Measurements from ENCODE around the gene DFFB. TPM values are rescaled to one million over a fixed set of nuclear protein-coding genes. Genes with fewer than 3 reads are reported as not detected.
"Not testable (repeated sequence)": the region's sequence is repeated elsewhere in the genome, so short reads cannot be mapped to it uniquely, and the experiment has no call there.

DFFB gene
- total RNA-seq, 1 experiment from 2014 or later = 9.0 TPM

DNA sequence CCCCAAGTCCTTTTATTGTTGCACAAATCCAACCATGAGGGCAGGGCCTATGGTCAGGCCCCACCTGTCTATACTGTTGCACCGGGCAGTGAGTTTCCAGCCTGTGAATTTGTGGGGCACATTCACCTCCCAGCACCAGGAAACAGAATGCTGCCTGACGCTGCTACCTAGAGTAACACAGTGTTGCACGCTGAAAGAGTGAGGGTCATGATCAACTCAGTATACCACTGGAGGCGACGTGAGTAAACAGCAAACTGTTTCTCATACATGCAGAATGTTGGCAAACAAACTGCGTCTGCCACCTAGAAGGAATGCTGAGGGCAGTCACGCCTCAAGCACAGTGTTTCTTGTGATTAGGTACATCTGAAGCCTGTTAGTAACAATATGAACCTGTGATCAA is 47.6 kb upstream of the DFFB start:
- CTCF ChIA-PET = interaction anchor here (1.2 kb wide), 1 partner anchor 37 kb away, joined by 3 read pairs; no protein-coding TSS in a partner anchor
- H3K4me1 ChIP-seq (ENCODE audit: control insufficient read depth in 1 of 2, insufficient read depth in 2 of 2, low read length in 2 of 2) = peaks cover 7 to 10% of the 10 kb centered on the region in 2 experiments; a peak in 3 of 4 replicates
- H2AFZ ChIP-seq (ENCODE audit: low read depth, low read length, poor library complexity, severe bottlenecking) = no peak overlapping the region
- no peak overlapping the region for H3K9ac ChIP-seq (ENCODE audit: low read length)
- H3K9me3 ChIP-seq (ENCODE audit: control insufficient read depth in 1 of 2, insufficient read depth in 1 of 2, low read depth in 1 of 2, low read length in 2 of 2) = peaks cover 0 to 10% of the 10 kb centered on the region in 2 experiments; a peak in 2 of 4 replicates
- TF ChIP-seq EZH2phosphoT487 (IDR thresholded peaks at IDR 0.05; ENCODE audit: borderline replicate concordance) = no peak
- no peak for TF ChIP-seq JUND (IDR thresholded peaks at IDR 0.05)
- TF ChIP-seq ELF1 (IDR thresholded peaks at IDR 0.05; ENCODE audit: borderline replicate concordance, low read depth) = no peak
- no peaks in the 10 kb centered on the region for H3K27me3 ChIP-seq (ENCODE audit: insufficient read depth, low read length)
- H3K79me2 ChIP-seq (ENCODE audit: insufficient read depth, low read length) = no peaks in the 10 kb centered on the region
- no peaks in the 10 kb centered on the region for H3K36me3 ChIP-seq (ENCODE audit: control insufficient read depth in 1 of 2, insufficient read depth in 2 of 2, low read length in 2 of 2)
- H3K9me2 ChIP-seq (ENCODE audit: insufficient read depth) = no peaks in the 10 kb centered on the region
- BruUV-seq (replicated peaks) = no TSS peak
- H3K4me3 ChIP-seq (replicated peaks in 1 of 2; ENCODE audit: low read depth in 1 of 2, low read length in 2 of 2) = no peak overlapping the region
- POLR2A ChIA-PET = no interaction called here
- H3K4me2 ChIP-seq (ENCODE audit: low read length) = no peak overlapping the region
- H3K27ac ChIP-seq (ENCODE audit: low read depth, low read length) = no peak overlapping the region
- intact Hi-C loops (cut with micrococcal nuclease) = no loop called here
- DNase-seq (ENCODE audit: low read depth, low spot score) (no peak), ATAC-seq (no peak)
- RAD21 ChIA-PET (ENCODE audit: low non-redundant PET in 1 of 2, low total read pairs in 2 of 2, uncharacterized antibody in 2 of 2, unreplicated experiment in 2 of 2) = no interaction called here
- H4K20me1 ChIP-seq (ENCODE audit: insufficient read depth) = no peaks in the 10 kb centered on the region

- POLR2A ChIA-PET; BruUV-seq (replicated peaks); H2AFZ ChIP-seq (ENCODE audit: low read depth, low read length, poor library complexity, severe bottlenecking); intact Hi-C loops (cut with micrococcal nuclease); H3K79me2 ChIP-seq (ENCODE audit: insufficient read depth, low read length); RAD21 ChIA-PET (ENCODE audit: low non-redundant PET in 1 of 2, low total read pairs in 2 of 2, uncharacterized antibody in 2 of 2, unreplicated experiment in 2 of 2); H3K9ac ChIP-seq (ENCODE audit: low read length); H3K9me2 ChIP-seq (ENCODE audit: insufficient read depth); DNase-seq (ENCODE audit: low read depth, low spot score); H3K36me3 ChIP-seq (ENCODE audit: control insufficient read depth in 1 of 2, insufficient read depth in 2 of 2, low read length in 2 of 2); H3K4me2 ChIP-seq (ENCODE audit: low read length); H3K27me3 ChIP-seq (ENCODE audit: insufficient read depth, low read length); H3K27ac ChIP-seq (ENCODE audit: low read depth, low read length); H3K4me1 ChIP-seq (ENCODE audit: control insufficient read depth in 1 of 2, insufficient read depth in 2 of 2, low read length in 2 of 2); H3K4me3 ChIP-seq (replicated peaks in 1 of 2; ENCODE audit: low read depth in 1 of 2, low read length in 2 of 2); ATAC-seq; H4K20me1 ChIP-seq (ENCODE audit: insufficient read depth): not testable (repeated sequence)
- CTCF ChIA-PET = interaction anchor here (1.2 kb wide), 1 partner anchor 36 kb away, joined by 3 read pairs; no protein-coding TSS in a partner anchor
- peaks cover 0 to 10% of the 10 kb centered on the region in 2 experiments; a peak in 2 of 4 replicates for H3K9me3 ChIP-seq (ENCODE audit: control insufficient read depth in 1 of 2, insufficient read depth in 1 of 2, low read depth in 1 of 2, low read length in 2 of 2)
Observed at GRCh38 chr1:3810149-3810761, 47.0 kb upstream of the DFFB start.
